NK-92 treated with Interleukin-12 subunit alpha and Interleukin-12 subunit beta, amount 100 ng/mL, for 24 hours (cell line): ENCODE measurements around the gene TTC39C.
"Not testable (repeated sequence)": the region's sequence is repeated elsewhere in the genome, so short reads cannot be mapped to it uniquely, and the experiment has no call there.

Experiments
- DNase-seq: peaks from one replicate; lab custom pipeline; 2025; lab: John Stamatoyannopoulos, UW

TTC39C gene

DNA sequence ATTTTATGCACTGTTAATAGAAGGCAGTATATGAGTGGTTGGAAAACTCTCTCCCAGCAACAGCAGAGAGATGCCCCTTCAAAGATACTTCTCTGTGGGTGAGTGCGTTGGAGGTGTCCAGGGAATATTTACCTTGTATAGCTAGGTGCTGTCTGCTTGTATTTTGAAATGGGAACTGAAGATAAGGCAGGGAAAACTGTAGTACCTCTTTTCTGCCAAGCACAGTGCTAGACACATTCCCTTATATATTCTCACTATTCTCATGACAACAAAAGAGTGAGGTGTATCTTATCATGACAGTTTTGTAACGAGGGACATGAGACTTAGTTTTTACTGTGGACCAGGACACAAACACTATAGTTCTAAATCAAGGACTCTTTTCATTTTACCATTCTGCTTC is 2.1 kb downstream of the TTC39C start:
- no peak for DNase-seq

DNA sequence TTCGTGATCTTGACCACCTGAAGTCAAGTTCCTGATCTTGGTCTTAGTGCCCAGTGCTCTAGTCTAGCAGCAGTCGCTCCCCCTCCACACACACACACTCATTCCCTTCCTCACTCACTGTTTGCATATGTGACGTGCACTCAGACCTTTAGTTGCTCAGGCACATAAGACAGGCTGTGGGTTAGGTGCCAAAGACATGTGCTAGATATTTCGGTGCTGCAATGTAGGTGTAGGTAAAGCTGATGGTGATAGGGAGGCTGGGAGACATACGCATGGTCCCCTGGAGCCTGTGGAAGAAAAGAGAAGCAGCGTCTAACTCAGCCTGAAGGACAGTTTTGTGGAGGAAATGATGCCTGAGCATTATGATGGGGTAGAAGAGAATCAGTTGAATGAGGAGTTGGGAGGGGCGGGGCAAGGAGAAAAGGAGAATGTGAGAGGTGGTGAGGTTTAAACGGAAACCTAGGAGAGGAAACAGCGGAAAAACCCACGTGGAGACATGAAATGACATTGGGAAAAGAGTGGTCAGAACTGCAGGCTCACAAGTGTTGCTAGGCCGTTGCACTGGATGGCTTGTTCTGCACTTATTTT is 3.8 kb downstream of the TTC39C start:
- no peak for DNase-seq

DNA sequence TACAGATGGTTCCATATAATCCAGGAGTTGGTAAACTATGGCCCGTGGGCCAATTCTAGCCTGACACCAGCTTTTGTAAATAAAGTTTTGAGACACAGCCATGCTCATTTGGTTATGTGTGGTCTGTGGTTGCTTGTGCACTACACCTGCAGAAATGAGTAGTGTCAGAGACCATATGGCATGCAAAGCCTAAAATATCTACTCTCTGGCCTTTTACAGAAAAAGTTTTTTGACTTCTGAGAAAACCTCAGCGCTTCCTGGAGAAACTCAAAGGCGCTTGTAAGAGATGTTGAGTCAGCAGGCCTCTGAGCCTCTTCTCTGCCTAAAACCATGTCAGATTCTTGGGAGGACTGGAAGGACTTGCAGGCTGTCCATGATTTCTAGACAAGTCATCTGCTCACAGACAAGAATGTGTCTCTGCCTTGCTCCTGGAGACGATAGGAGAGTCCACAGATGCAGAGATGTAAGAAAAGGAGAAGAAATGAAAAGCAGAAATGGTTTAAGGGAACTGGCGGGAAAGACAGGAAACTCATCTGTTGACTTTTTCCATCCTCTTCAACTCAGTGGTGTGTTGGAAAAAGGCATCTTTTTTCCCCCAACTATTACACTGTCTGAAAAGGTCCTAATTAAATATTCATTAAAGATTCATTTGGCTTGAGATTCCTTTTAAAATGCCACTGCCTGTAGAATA is 5.2 kb downstream of the TTC39C start:
- peak; percentile 35 for DNase-seq

DNA sequence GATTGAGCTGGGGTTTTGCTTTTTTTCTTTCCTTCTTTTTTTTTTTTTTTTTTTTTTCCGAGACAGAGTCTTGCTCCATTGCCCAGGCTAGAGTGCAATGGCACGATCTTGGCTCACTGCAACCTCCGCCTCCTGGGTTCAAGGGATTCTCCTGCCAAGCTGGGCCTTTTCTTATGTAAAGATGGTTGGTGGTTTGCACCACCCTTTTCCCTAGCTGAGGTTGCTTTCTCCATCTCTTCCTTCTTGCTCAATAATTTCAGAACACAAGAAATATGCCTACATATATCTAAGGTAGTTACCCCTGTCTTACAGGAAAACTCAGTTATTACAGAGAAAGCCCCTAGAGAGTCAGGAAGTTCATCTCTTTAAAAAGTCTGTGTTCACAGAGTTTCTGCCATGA is 7.0 kb downstream of the TTC39C start:
- DNase-seq = no peak

DNA sequence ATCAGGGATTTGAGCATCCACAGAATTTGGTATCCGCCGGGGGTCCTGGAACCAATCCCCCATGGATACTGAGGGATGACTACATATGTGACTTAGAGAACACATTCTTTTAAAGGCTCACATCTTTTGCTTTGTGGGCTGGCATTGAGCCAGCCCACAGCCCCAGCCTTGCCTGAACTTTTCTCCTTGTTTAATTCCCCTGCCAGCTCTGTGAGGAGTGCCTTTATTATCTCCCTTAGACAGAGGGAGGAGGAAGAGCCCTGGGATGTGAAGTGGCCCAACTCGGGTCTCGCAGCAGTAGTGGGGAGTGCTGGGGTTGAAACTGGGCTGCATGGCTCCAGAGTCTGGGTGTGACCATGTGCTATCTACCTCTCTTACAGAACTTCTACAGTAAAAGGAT is 7.6 kb downstream of the TTC39C start:
- no peak for DNase-seq

DNA sequence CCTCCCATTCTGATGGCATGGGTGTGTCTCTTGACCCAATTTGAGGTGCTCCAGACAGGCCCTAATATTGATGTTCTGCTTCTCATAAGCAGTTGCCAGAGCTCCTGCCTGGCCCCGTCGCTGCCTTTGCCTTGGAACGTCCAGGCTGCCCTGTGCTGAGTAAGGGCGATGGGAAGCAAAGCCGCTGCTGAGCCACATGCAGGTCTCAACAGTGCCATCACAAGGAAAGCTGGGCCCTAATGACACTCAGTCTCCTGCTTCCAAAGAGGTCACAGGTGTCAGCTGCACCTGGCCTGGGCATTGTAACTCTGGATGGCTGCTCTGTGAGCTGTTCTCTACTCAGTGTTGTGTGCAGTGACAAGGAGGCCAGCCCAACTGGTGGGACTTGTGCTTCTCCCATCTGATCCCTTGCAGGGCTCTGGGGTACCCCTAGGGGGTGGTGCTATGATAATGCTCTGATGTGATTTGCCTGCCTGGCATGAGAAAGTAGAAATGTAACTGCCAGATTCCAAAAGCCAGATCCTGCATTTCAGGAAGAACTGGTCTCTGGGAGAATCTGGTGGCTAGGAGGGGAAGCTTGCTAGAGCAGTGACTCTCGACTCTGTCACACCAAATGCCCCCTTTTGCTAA is 8.7 kb downstream of the TTC39C start:
- no peak for DNase-seq

DNA sequence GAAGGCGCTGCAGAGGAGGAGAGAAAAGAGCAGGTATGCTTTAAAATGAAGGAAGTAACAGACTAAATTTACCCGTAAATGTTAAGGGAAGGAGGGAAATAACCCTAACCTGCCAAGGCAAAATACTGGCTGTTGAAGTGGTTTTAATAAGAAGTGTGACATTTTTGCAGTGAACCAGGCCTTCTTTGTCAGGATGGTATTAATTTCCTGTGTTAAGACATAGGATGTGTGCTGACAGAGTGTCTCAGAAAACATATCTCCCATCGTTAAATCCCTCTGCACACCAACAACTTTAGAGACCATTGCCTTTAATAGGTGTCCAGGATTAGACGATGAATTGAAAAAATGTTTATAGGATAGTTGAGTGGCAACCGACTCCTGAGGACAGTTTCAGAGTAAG is 9.9 kb downstream of the TTC39C start:
- DNase-seq = no peak

DNA sequence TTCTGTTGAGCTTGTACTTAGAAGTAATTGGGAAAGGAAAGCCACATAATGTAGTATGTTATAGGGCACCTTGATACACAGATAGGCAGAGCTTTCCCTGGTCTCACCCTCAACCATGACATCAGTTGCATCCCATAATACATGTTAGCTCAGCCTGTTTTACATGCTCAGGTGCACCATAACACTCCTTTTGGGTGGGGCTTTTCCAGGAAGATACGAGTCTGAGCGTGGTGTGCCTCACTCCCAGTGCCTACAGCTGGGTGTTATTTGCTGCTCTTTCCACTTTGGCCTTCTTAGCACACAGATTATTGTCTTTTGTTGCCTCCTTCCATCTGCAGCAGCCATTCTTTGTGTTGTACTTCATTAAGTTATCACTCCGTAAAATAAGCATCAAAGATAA is 11.9 kb downstream of the TTC39C start:
- no peak for DNase-seq

DNA sequence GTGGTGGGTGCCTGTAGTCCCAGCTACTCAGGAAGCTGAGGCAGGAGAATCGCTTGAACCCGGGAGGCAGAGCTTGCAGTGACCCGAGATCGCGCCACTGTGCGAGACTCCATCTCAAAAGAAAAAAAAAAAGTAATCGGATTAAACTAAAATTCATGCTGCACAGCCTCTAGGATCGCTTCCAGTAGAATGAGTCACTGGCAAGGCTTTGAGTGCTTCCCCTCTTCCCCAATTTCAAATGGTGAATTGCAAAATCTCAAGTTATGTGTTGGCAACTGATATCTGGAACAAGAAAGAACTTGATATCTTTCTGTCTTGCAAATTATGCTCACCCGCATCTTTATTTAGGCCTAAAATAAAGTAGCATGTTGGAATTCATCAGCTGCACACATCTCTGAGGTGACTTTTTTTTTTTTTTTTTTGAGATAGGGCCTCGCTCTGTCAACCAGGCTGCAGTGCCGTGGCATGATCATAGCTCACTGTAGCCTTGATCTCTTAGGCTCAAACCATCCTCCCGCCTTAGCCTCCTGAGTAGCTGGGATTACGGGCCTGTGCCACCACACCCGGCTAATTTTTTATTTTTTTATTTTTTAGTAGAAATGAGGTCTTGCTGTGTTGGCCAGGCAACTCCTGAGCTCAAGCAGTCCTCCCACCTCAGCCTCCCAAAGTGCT is 12.7 kb downstream of the TTC39C start:
- no peak for DNase-seq

DNA sequence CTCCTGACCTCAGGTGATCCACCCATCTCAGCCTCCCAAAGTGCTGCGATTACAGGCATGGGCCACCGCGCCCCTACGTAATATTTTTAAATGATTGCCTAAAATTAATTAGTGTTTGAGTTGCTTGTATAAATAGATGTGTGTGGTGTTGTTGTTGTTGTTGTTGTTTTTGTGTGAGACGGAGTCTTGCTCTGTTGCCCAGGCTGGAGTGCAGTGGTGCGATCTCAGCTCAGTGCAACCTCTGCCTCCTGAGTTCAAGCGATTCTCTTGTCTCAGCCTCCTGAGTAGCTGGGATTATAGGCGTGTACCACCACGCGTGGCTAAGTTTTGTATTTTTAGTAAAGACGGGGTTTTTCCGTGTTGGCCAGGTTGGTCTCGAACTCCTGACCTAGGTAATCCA is 14.4 kb downstream of the TTC39C start:
- not testable (repeated sequence) for DNase-seq

DNA sequence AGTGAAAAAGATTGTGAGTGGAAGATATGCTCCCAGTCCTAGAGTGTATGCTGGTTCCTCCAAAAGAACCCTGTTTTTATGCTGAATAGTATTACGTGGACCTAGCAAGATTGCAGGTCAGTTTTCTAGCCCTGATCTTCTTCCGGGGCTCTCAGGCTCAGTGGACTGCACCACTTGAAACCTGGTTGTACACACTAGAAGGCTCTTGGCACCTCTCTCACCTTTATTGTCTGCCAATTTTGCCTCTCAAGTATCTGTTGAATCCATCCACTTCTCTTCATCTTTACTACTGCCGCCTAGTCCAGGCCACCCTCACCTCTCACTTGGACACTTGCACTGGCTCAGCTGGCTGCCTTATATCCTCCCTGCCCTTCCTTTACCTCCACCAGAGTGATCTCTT is 16.8 kb downstream of the TTC39C start:
- no peak for DNase-seq

DNA sequence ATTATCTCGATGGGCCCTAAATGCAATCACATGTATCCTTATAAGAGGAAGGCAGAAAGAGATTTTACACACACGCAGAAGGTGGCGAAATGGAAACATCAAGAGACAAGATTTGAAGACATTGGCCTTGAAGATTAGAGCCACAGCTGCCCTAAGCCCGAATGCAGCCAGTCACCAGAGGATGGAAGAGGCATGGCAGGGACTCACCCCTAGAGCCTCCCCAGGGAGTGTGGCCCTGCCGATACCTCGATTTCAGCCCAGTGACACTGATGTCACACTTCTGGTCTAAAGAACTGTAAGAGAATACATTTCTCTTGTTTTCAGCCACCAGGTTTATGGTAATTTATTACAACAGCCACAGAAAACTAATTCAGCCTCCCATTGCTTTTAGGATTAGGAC is 17.4 kb downstream of the TTC39C start:
- DNase-seq = no peak

DNA sequence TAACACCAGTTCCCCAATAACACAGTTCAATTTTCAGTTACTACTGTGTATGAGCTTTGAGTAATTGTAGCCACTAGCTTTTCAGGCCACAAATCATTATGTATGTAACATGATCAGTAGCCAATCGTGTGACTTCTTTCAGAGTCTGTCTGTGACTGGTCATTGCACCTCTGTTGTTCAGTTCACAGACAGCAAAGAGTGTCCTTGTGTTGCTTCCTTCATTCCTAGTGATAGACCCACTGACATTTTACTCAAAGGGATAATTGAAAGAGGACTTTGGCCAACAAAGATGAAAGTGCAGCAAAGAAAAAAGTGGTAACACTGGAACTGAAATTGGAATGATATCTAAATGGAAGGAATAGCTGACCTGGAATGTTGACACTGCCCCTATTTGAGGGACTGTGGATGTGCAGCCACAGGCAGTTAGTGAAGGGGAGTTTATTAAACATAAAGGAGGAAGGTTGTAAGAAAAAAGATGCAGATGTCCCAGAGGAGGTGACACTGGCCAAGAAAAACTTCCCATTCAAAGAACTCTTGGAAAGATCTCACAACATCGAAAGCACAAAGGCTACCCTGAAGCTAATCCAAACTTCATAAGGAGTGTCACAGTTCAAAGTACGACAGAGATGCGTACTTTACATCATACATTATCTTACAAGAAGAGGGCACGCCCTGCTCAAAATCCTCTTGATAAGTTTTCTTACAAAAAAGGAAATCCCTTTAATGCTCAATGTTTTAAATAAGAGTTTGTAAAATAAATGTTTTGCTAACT is 19.3 kb downstream of the TTC39C start:
- no peak for DNase-seq

DNA sequence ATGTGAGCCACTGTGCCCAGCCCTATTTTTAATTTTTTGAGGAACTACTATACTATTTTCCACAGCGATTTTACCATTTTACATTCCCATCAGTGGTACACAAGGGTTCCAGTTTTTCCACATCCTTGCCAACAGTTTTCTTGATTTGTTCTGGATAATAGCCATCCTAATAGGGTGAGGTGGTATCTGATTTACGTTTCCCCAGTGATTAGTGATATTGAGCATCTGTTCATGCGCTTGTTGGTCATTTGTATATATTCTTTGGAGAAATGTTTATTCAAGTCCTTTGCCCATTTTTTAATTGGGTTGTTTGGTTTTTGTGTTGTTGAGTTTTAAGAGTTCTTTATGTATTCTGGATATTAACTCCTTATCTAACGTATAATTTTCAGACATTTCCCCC is 20.8 kb downstream of the TTC39C start:
- no peak for DNase-seq

DNA sequence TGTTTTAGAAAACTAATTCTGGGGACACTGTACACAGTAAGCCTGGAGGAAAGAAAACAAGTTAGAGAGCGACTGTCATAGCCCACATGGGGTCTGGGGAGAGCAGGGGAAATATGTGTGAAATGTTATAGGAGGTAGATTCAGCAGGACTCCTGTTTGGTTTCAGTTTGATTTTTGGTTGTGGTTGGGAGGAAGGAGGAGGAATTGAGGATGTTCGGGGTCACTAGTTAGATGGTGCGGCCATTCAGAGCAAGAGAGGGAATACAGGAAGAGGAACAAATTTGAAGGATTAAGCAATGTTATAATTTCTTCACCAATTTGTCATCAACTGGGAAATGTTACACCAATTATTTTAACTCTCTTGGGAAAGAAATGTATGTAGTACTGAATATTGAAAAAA is 25.1 kb downstream of the TTC39C start:
- DNase-seq = no peak

DNA sequence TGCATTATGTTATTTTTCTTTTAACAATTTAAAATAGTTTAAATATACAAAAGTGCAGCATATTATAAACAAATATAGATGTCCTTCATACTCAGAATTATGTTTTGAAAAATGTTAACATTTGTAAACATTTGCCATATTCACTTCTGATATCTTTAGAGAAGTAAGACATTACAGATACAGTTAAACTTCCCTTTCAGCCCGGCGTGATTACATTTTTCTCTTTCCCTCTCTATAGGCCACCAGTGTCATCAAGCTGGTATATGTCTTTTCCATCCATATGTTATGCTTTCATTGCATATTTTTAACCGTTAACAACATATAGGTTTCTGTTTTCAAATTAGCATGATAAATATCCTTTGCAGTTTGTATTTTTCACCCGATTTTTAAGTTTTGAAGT is 27.1 kb downstream of the TTC39C start:
- DNase-seq = no peak

DNA sequence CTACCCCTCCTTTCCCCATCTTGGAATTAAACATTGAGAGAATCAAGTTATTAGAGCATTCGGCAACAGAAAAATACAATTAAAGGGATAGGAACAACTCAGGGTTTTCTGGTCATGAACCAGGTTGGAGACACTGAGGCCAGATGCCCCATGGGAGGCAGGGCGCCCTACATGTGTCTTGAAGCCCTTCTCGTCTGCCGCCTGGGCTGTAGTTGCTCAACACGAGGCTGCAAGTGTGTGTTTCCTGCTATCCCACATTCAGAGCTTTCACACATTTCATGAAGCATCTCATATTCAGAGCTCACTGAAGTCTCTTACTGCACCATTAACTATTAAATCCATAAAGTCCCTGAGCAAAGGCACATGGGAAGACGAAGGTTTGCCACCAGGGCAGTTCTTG is 28.8 kb downstream of the TTC39C start:
- no peak for DNase-seq

DNA sequence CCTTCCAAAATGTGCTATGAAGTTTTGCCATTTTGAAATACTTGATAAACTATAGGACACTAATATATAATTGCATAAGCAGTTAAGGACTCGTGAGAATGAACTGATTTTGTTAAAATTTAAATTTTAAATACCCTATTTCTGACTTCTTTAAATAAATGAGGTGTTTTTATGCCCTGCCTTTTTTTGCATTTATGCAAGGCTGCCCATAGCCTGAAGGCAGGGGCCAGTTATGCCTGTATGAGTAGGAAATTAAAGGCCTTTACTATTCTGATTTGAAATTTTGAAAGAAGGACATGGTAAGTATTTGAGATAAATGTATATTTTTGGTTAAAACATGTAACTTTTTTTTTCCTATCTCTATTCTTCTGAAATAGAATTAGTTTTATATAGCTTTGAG is 33.7 kb downstream of the TTC39C start:
- DNase-seq = no peak

DNA sequence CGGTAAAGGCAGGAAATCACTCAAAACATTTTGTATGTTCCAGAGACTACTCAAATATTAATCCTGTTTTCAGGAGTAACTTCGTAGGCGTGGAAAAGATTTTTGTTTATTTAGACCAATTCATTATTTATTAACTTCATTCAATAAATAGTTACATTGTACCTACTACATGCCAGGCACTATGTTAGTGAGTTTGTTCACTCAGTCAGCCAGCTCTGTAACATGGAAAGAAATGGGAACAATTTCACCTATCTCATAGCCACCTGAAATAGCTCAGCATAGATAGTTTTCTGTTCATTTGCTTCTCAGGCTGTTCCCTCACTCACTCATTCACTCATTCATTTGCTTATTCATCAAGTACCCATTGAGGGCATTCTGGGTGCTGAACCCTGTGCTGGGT is 34.6 kb downstream of the TTC39C start:
- no peak for DNase-seq

DNA sequence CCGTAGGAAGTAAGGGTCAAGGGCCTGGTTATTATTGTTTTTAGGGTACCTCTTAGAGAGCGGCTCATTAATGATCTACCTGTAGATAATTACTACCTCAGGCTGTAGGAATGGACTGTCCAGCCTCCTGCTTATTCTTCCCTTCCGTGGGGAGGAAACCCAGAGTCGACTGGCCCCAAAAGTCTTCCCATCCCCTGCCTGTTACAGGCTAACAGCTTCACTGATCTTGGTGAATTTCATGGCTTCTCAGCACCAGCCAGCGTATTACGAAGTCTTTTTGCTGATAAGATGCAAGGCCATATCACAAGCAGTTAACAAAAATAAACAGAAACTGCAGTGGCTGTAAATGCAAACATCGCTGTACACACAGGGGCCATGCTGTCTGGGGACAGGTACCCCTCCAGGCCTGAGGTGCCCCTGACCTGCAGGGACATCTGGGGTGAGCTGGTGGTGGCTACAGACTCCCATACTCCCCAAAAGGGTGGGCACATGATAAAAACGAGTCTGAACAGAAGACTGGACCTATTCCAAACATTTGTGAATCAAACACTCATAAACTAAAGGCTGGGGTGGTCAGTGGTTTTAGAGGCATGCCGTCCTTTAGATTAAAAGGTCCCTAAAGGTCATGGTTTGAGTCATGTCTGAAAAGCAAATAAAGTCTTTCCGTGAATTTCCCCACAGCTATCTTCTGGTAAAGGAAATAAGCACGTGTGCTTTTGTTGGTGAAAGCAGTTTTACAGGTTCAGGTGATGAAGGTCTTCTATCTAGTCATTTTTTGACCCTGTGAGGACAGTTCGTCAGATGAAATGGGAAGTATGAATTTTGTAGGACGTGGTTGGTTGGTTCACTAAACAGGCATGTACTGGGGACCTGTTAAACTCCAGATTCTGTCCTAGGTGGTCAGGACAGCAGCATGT is 36.7 kb downstream of the TTC39C start:
- no peak for DNase-seq

DNA sequence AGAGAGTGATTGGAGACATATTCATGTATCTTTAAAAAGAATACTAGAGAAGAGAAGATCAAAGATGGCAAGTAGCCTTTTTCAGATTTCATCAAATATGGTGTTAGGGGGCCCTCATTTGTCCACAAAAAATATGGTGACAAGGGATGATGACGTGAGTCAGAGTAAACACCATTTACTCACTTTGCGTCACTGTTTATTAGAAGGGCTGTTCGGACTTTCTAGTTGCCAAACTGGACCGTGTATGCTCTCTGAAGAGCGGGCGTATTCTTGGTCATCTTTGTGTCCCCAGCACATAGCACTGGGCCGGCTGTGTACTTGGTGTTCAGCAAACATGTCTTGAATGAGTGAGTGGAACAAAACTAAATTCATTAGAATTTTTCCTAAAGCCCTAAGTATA is 37.5 kb downstream of the TTC39C start:
- no peak for DNase-seq
